Fibroblast of skin of back (primary cell): ENCODE measurements around the gene SFR1. TPM values are rescaled to one million over a fixed set of nuclear protein-coding genes. Genes with fewer than 3 reads are reported as not detected.

Experiments used
- DNase-seq: peaks from one replicate; pipeline ENCODE4 v3.0.0-alpha.2; 2013
- polyA plus RNA-seq, 2 experiments: library from polyadenylated mRNA; unstranded; fragments of 120-200 nt; gene quantifications; one replicate each; pipeline ENCODE4 v1.2.1, GENCODE V29; 2013; ENCODE audit not compliant: insufficient read length in 2 of 2

The SFR1 gene
- 3.4 TPM for polyA plus RNA-seq (2013, experiment 1 of 2; ENCODE audit: insufficient read length)
- polyA plus RNA-seq (2013, experiment 2 of 2; ENCODE audit: insufficient read length): 2.6 TPM

- peak; percentile 98 for DNase-seq
These were observed at the start of gene SFR1 for GRCh38 chr10:104121485-104122224. TSS of gene SFR1 (plus strand) at chr10:104122171. CDS start at chr10:104122184, 13 bp downstream.

DNA sequence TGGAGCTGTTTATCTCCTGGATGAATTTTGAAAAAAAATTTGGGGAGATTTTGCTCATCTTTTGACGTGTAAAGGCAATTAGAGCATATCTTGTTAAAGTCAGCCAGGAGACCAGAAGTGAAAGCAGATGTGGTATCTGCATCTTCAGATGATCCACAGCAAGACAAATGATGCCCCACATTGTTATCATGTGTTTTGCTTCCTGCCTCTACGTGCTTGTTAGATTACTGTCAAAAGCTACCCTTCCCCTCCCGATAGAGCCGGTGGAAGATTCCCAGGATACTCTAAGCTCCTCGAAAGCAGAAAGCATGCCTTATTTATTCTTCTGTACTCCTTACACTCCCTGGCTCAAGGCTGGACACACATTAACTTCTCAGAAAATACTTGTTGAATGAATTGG, 49.2 kb upstream of the SFR1 start:
- DNase-seq: no peak

DNA sequence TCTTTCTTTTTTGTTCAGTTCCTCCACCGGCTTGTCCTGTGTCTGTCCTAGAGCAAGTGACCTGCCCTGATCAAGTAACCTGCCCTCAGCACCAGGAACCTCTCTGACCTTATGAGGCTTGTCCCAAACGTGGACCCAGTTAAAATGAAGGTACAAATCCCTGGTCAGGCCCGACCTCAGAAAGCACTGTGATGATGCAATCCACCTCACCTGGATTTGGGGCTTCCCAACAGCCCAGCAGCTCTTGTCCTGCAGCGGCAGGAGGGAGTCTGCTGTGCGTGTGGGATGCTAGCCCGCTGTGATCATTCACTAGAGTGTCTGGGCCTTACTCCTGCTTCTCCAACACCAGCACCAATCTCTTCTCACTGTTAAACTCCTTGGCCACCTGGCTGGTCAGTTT, 47.5 kb upstream of the SFR1 start:
- DNase-seq: no peak

DNA sequence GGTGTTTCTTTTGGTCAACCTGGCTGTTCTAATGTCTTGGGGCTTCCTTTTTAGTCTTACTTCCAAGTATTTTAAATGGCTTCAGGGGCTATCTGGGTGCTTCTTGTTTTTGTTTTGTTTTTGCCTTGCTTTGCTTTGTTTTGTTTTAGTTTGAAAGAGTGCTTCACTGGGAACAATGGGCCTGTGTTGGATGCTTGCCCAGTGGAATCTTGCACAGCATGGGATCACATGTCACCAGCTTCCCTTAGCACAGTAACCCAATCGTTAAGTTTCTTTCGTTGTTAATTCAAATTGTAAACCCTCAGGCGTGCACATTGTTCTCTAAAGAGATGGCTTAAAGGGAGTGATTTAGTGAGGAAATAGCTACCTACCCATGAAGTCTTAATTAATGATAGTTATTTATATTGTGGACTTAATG, 45.2 kb upstream of the SFR1 start:
- DNase-seq: peak; percentile 33

- no peak for DNase-seq
These were observed 44.7 kb upstream of the SFR1 start for GRCh38 chr10:104077247-104077646.

DNA sequence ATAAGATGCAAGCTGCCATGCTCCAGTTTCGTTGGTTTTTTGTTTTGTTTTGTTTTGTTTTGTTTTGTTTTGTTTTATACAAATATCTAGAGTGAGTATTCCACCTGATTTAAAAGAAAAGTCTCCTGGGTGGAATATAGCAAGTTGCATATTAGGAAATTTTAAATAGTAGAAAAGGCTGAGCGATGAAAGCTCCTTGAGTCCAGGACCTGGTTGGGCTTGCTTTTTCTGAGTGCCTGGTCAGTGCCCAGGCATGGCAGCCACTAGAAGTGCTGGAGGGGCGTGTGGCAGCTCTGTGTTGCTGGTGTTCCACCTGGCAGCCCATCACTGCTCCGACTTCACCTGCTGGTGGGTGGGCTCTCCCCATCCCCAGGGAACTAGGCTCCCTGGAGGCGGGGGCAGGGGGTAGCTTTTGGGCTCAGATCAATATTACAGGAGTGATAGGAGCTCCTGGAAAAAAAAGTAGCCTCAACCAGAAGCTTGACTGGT, 44.3 kb upstream of the SFR1 start:
- DNase-seq: no peak

GRCh38 chr10:104080762-104081161, 41.2 kb upstream of the SFR1 start:
- DNase-seq: no peak

GRCh38 chr10:104081998-104082397, 40.0 kb upstream of the SFR1 start:
- no peak for DNase-seq

DNA sequence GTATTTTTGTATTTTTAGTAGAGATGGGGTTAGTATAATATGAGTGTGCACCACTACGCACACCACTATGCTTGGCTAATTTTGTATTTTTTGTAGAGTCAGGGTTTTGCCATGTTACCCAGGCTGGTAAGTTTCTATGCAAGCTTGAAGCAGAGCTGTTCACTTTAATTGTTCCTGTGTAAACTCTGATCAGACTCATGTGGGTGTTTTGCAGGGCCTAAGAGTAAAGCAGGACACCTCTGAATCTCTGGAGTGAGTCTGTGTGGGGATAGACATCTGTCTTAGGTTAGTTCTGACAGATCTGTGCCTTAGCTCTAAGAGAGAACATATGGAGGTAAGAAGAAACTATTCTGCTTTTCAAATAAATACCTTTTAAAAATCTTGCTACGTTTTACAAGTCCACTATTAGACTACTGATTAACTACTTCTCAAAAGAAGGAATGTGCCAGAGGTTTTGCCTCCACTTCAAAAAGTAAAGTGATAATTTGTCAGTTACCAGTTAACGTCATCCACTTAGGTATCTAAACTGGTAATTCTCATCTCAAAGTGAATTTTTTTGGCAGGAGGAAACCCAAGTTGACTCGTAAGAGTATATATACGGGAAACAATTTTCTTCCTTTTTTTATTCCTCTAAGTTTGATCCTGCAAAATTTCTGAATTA, 37.4 kb upstream of the SFR1 start:
- DNase-seq: no peak

- no peak for DNase-seq
These were observed 36.1 kb upstream of the SFR1 start, which contains the start of gene COL17A1 for GRCh38 chr10:104085801-104086400. TSS of gene COL17A1 (minus strand) at chr10:104085880. CDS start at chr10:104080673, 5,207 bp downstream.

DNA sequence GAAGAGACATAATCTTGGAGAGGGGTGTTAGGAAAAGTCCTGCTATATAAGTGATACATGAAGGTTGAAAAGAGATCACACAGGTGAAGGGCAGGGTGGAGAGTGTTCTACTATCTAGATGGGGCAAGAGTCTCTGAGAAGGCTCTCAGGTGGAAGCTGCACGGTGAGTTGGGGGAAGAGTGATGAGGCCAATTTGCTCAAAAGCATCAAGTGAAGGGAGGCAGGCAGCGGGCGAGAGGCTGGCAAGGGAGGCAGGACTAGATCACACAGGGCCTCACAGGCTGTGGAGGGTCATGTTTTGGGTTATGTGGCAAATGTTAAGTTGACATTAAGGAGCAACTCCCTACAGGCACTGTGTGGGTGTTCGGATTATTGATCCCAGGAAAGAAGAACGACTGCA, 33.7 kb upstream of the SFR1 start:
- no peak for DNase-seq

- no peak for DNase-seq
These were observed 32.4 kb upstream of the SFR1 start for GRCh38 chr10:104089621-104090020.

DNA sequence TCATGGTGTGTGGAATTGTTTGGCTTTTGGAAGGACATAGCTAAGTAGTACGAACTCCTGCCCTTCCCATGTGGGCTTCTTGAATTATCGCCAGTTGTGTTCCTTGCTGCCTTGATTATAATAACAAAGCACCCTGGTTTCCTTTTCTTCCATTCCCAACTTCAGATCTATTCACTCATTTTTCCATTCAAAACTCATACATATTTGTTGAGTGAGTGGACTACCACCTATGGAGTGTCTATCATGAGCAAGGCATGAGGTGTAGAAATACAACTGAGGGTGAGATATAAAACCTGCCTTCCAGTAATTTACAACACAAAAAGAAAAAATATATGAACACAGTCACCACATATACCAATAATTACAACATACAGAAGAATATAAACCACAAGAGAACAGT, 31.4 kb upstream of the SFR1 start:
- peak; percentile 27 for DNase-seq

- no peak for DNase-seq
These were observed 29.2 kb upstream of the SFR1 start for GRCh38 chr10:104092749-104093148.

DNA sequence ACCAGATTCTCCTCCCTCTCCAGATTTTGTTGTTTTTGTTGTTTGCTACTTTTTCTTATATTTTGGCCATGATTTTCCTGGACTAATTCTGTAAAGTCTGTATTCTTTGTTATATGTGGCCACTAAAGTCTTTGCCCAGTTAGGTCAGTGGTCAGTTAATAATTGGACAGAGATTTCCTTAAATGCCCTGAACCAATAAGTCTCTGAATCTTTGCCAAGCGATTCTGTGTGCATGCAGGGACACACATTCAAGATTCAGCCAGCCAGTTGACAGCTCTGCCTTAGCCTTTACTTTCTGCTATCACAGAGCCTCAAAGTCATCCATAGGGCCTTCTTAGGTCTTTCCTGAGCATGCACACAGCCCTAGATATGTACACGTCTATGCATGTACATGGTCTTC, 25.3 kb upstream of the SFR1 start:
- no peak for DNase-seq

DNA sequence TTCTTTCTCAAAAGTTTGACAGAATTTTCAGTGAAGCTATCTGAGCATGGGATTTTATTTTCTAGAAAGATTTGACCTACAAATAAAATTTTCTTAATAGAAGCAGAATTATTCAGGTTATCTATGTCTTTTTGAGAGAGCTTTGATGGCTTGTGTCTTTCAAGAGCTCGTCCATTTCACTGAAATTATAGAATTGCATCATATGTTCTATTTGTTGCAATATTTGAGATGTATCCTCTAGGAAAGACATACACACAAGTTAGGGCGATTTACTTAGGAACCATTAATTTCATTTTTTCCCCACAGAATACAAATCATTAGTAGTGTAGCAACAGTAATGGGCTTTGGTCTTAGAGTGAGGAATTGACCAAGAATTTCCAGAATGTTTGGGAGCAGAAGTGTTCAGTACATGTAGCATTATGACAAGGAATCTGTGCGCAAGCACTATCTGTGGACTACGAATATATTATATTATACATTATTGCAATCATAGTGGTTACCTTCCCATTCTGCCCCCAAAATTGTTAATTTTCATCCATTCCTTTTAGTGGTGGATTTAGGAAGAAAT, 23.5 kb upstream of the SFR1 start:
- peak; percentile 51 for DNase-seq

DNA sequence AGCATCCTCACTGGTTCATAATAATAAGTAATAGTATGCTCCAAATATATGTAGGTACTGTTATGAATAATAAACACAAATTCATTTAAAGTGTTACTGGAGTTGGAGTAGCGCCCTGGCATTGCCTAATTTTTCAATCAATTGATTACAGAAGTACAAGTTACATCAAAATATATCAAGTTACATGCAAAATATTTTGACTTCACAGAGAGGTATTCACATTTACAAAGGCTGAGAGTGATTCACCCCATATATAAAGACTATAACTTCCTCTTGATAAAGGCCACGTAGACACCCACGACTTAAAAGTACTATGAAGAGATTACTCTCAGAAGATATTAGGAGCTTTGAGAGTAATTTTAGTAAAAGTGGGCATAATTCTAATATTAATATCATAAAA, 22.7 kb upstream of the SFR1 start:
- peak; percentile 42 for DNase-seq

DNA sequence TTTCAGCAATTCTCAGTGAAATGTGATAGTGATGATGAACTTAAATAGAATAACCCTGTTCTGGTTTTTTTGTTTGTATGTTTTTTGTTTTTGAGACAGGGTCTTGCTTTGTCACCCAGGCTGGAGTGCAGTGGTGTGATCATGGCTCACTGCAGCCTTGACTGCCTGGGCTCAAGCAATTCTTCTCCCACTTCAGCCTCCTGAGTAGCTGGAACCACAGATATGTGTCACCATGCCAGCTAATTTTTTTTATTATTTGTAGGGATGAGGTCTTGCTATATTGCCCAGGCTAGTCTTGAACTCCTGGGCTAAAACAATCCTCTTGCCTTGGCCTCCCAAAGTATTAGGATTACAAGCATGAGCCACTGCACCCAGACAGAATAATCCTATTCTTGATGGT, 22.0 kb upstream of the SFR1 start:
- DNase-seq: peak; percentile 27

GRCh38 chr10:104100795-104101194, 21.2 kb upstream of the SFR1 start:
- DNase-seq: no peak

- DNase-seq: no peak
These were observed 20.1 kb upstream of the SFR1 start for GRCh38 chr10:104101902-104102301.

DNA sequence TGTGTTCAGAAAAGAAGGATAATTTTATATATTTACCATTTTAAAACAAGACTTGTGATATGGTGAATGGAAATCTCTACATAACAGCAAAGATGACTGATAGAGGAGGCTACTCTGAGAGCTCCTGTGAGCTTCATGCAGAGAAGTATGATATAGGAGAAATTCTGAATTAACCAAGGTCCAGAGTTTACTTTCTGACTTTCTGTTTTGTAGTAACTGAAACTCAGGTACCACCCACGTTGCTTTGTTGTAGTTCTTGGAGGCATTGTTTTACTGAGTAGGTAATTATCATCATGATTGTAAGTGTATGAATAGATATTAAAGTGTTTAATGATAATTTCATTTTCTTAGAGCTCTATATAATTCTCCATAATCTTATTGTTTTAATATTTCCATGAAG, 18.0 kb upstream of the SFR1 start:
- no peak for DNase-seq

DNA sequence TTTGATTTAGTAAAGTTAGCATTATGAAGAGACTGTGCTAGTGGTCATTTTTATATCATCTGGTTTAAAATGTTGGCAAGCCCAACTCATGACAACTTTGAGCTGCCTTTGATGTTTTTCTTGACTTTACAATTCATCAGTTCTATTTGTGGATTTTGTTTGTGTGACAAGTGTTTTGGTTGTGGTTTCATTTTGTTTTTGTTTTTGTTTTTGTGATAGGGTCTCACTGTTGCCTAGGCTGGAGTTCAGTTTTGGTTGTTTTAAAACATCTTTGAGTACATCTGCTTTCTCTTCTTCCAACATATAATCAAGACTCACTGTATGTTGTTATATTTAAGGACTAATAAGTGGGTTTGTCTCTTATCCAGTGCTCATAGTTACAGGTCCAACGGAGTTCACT, 17.6 kb upstream of the SFR1 start:
- no peak for DNase-seq

- DNase-seq: peak; percentile 26
These were observed 17.0 kb upstream of the SFR1 start for GRCh38 chr10:104104926-104105325.
